Measurements from ENCODE around the gene SRBD1.
A peak's percentile ranks its signal among the peaks of the same experiment; 100 is the strongest.

The SRBD1 gene

DNA sequence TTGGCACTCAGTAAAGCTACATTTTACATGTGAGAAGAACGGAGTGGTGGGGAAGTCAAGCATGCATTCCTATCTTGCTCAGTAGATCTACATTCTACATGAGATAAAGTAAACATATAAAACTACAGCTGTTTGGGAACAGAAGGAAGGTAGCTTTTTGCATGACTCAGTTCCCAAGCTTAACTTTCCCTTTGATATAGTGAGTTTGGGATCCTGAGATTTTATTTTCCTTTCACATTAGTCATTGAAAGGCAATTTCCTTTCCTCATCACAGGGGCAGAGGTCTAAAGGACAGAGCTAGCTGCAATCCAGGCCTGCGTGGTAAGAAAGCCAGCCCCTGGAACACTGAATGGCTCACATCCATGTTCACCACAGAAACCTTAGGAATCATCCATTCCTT is 257.2 kb downstream of the SRBD1 start:
- no peak for DNase-seq

DNA sequence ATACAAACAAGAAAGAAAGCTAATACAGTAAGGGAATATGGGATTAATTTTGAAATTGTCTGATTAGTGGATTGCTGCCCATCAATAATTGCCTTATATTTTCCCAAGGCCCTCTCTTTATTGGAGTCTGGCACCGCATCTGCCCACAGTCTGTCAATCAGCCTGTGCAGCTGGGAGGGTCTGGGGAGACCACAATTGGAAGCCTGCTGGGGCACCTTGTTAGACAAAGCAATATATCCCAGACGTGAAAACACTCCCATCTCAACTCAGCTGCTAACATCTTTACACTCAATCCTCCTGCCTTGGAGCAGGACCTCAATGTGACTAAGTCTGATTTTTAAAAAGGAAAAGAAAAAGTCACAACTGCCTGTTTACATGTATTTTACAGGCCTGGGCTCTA is 258.6 kb downstream of the SRBD1 start:
- peak; percentile 18 for DNase-seq

DNA sequence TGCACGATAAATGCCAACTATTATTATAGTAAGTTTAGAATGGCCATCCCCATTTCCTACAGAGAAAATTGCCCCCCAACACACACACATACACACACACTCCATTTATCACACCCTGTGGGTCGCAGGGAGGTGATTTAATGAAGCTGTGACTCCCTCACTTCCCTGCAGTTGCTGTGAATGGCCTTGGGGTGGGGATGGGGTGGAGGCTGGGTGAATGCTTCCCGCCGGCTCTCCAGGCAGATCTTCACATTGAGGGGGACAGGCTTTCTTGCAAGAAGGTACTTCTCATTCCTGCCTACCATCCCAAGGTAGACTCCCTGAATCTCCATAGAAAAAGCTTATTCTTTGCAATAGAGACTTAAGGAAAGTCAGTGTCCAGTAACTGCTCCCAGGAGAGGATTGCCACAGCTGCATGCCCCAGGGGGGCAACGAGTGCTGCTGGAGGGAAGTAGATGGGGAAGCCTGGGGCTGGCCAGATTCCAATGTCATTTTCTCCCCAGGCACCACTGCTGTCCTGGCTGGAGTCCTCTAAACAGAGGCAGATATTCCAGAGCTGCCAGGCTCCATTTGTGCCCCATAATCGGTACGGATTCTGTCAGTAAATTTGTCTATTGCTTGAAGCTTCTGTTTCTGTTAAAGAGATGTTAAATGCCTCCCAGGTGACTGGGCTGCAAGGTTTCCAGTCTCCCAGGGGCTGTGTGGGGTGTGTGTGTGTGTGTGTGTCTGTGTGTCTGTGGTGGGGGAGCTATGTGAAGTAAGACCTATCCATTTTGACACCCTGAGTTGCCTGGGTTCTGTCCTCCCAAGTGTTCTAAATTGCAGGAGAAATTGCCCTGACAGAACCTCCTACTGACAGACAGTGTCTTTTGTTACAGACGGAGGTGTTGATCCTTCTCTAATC is 265.5 kb downstream of the SRBD1 start:
- peak; percentile 89 for DNase-seq

DNA sequence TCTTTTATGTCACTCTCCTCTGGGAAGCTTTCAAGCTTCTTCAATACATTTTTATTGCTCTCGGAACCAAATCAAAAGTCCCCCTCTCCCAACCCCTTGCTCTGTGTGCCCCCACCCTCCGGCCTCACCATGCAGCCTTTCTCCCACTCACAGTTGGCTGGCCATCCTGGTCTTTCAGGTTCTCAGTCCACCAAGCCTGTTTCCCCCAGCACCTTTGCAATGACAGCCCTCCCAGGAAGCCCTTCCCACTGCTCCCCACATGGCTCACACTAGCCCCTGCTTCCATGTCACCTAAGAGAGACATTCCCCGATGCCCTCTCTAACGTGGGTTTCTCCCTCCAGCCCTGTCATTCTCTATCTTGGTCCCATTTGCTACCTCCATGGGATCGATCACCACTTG is 266.6 kb downstream of the SRBD1 start:
- no peak for DNase-seq

DNA sequence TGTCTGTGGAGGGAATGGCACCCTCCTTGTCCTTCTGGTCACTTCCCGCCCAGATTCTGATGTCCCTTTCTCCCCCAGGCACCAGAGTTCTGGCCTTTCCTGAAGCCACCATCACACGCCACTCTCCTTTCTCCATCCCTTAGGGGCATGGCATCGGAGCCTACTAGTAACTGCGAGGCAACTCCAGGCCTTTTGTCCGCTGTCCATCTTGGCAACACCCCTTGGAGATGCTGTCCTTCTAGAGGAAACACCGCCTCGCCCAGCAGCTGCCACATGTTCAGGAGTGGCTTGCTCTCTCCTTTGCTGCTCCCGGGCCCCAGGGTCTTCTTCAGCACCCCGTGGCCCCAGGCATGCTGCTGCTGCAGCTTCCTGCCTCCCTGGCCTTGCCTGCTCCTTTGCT is 267.0 kb downstream of the SRBD1 start:
- DNase-seq = no peak

DNA sequence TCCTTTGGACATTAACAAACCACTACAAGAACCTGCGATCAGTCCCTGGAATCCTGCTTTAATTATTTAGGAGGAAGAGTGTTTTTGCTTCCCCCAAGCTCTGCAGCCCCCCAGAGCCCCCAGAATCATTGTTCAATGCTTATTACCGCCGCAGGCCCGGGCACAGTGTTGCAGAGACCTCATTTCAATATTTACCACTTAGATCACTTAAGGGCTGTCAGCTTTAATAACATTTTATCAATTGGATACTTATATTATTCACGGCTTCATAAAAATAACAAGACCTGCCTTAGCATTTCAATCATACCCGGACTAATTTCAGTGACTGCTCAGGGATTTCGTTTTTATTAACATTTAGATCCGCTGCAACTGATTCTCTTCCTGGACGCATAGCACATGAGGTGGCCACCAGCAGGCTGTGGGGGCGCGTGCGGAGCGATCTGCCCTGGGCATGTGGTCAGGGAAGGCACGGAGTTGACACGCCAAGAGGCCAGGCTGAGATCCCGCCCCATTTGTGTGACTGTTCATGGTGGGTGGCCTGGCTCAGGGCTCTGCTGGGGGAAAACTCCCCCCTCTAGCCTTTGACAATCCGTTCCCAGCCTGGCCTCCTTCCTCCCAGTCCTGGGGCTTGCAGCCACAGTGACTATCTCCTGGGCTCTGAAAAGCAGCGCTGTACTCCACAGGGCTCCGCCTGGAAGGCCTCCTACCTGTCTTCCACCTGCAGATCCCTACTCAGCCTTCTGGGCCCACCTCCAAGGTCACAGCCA is 267.6 kb downstream of the SRBD1 start:
- peak; percentile 22 for DNase-seq

DNA sequence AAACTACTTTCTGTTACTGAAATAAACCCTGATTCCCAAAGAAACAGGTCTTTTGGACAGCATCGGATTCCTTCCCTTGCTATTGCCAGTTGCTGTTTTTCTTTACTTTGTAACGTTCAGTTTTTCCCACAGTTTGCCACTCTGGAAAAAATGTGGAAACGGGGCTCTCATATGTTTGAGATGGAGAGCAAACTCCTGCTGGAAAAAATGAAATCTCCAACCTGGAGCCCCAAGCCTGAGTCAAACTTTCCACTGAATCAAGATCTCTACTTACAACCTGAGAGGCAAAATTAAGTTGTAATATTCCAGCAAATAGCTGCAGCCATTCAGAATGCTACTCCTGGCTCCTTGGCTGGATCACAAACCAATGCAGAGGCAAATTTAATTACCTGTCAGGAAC is 270.7 kb downstream of the SRBD1 start:
- no peak for DNase-seq

DNA sequence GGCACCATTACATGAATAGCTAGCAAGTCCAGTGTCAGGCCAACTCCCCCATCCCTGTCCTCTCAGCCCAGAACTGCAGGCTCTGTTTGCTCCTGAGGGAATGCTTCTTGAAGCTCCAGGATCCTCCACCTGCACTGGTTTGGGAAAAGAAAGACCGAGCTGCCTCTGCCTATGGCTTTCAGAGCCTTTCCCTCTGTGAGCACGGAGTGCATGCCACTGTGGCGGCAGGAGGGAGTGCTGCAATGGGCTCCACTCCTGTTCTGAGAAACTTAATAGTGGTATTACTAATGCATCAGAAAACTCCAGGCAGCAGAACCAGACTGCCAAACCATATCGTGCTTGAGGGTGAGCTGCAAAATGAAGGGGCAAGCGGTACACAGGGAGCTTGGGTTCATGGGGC is 271.8 kb downstream of the SRBD1 start:
- no peak for DNase-seq
